Liver (tissue), 9 donors: ENCODE results near the gene UGGT2. TPM values are rescaled to one million over a fixed set of nuclear protein-coding genes. Genes with fewer than 3 reads are reported as not detected.

Experiments
- DNase-seq: peaks from one replicate; pipeline ENCODE4 v3.0.0-alpha.2; 2017; ENCODE audit warnings: low spot score
- H3K27ac ChIP-seq, 2 donors: one replicate each; pipeline ENCODE4 v1.7.0; 2013; ENCODE audit warnings: inconsistent platforms in 2 of 2, low read length in 2 of 2, control low read depth in 1 of 2, low read depth in 1 of 2, mild to moderate bottlenecking in 1 of 2
- H3K27me3 ChIP-seq, 4 donors: one replicate each; pipeline versions ENCODE4 v1.6.1 to v1.7.0; 2013; ENCODE audit warnings: low read length in 3 of 4, inconsistent platforms in 1 of 4, mild to moderate bottlenecking in 1 of 4, moderate library complexity in 1 of 4; ENCODE audit not compliant: control insufficient read depth in 4 of 4, insufficient read depth in 4 of 4
- H3K36me3 ChIP-seq, 4 donors: one replicate each; pipeline versions ENCODE4 v1.6.1 to v1.7.0; 2013; ENCODE audit warnings: low read length in 3 of 4, mild to moderate bottlenecking in 3 of 4, low read depth in 1 of 4, moderate library complexity in 1 of 4; ENCODE audit not compliant: control insufficient read depth in 4 of 4, insufficient read depth in 3 of 4
- H3K4me1 ChIP-seq, 4 donors: one replicate each; pipeline versions ENCODE4 v1.6.1 to v1.7.0; 2013; ENCODE audit warnings: low read length in 3 of 4, mild to moderate bottlenecking in 3 of 4, moderate library complexity in 1 of 4; ENCODE audit not compliant: control insufficient read depth in 4 of 4, insufficient read depth in 4 of 4
- H3K4me3 ChIP-seq, 3 donors: one replicate each; pipeline versions ENCODE4 v1.6.1 to v1.7.0; 2013; ENCODE audit warnings: low read length in 3 of 3, control low read depth in 1 of 3, low read depth in 1 of 3, mild to moderate bottlenecking in 1 of 3
- H3K9ac ChIP-seq, 2 donors: one replicate each; pipeline ENCODE4 v1.7.0; 2013; ENCODE audit warnings: low read length in 2 of 2, mild to moderate bottlenecking in 2 of 2, moderate library complexity in 2 of 2, control low read depth in 1 of 2, low read depth in 1 of 2
- H3K9me3 ChIP-seq, 4 donors: one replicate each; pipeline versions ENCODE4 v1.6.1 to v1.7.0; 2013; ENCODE audit warnings: low read length in 3 of 4; ENCODE audit not compliant: control insufficient read depth in 4 of 4
- EGR1 ChIP-seq, 2 donors: IDR thresholded peaks; 2 replicates each; pipeline ENCODE4 v1.6.1; 2016 to 2018; ENCODE audit warnings: antibody characterized with exemption in 2 of 2, low read depth in 2 of 2
- FOXA1 ChIP-seq: IDR thresholded peaks from 2 replicates; pipeline ENCODE4 v1.6.1; 2016; ENCODE audit warnings: antibody characterized with exemption
- FOXA2 ChIP-seq: IDR thresholded peaks from 2 replicates; pipeline ENCODE4 v1.6.1; 2016; ENCODE audit warnings: antibody characterized with exemption
- GABPA ChIP-seq, 2 donors: IDR thresholded peaks in 1 of 2; conservative IDR thresholded peaks in 1 of 2; 2 replicates each; pipeline ENCODE4 v1.6.1; 2016; ENCODE audit warnings: antibody characterized with exemption in 2 of 2, mild to moderate bottlenecking in 1 of 2, moderate library complexity in 1 of 2
- HNF4A ChIP-seq, 2 donors: conservative IDR thresholded peaks; 2 replicates each; pipeline ENCODE4 v1.6.1; 2016; ENCODE audit warnings: antibody characterized with exemption in 2 of 2, mild to moderate bottlenecking in 2 of 2
- HNF4G ChIP-seq: IDR thresholded peaks from 2 replicates; pipeline ENCODE4 v1.6.1; 2016; ENCODE audit warnings: antibody characterized with exemption
- JUND ChIP-seq, 2 donors: IDR thresholded peaks; 2 replicates each; pipeline ENCODE4 v1.6.1; 2016; ENCODE audit warnings: antibody characterized with exemption in 2 of 2
- NR2F2 ChIP-seq: IDR thresholded peaks from 2 replicates; pipeline ENCODE4 v1.6.1; 2016; ENCODE audit warnings: antibody characterized with exemption
- RAD21 ChIP-seq, 2 donors: IDR thresholded peaks; 2 replicates each; pipeline ENCODE4 v1.6.1; 2016; ENCODE audit warnings: antibody characterized with exemption in 2 of 2, mild to moderate bottlenecking in 2 of 2
- REST ChIP-seq: IDR thresholded peaks from 2 replicates; pipeline ENCODE4 v1.6.1; 2016; ENCODE audit warnings: antibody characterized with exemption, mild to moderate bottlenecking
- RXRA ChIP-seq, 2 donors: IDR thresholded peaks; 2 replicates each; pipeline ENCODE4 v1.6.1; 2017 to 2018; ENCODE audit warnings: antibody characterized with exemption in 2 of 2, mild to moderate bottlenecking in 1 of 2
- SP1 ChIP-seq: IDR thresholded peaks from 2 replicates; pipeline ENCODE4 v1.6.1; 2018; ENCODE audit warnings: antibody characterized with exemption, mild to moderate bottlenecking
- TAF1 ChIP-seq: conservative IDR thresholded peaks from 2 replicates; pipeline ENCODE4 v1.6.1; 2016; ENCODE audit warnings: antibody characterized with exemption, mild to moderate bottlenecking
- YY1 ChIP-seq: IDR thresholded peaks from 2 replicates; pipeline ENCODE4 v1.6.1; 2016; ENCODE audit warnings: antibody characterized with exemption, mild to moderate bottlenecking
- WGBS: extraction: QIAGEN DNeasy Blood & Tissue Kit; methylation state at CpG from one replicate; pipeline ENCODE4 v1.1.7; 2013; 5-methylcytosine and 5-hydroxymethylcytosine counted together
- polyA plus RNA-seq, 2 donors: library from polyadenylated mRNA; stranded (reverse) in 1 of 2; unstranded in 1 of 2; fragments of 200-250 nt in 1 of 2; fragments of >200 nt in 1 of 2; fragmentation: Nextera tagmentation in 1 of 2; extraction: Ambion mirVana in 1 of 2; gene quantifications; one replicate each; pipeline versions ENCODE4 v1.2.1 to v1.2.3, GENCODE V29; 2013 to 2015
- total RNA-seq, 2 donors: library from RNA; depleted of rRNA; stranded (reverse); fragments of >200 nt; gene quantifications; one replicate each; pipeline ENCODE4 v1.2.3, GENCODE V29; 2014
- TF ChIP-seq, protein P1 (sequence below): IDR thresholded peaks from 2 replicates; pipeline ENCODE4 v1.6.1; 2016; ENCODE audit warnings: antibody characterized with exemption
- TF ChIP-seq, protein P2 (sequence below): IDR thresholded peaks from 2 replicates; pipeline ENCODE4 v1.6.1; 2016; ENCODE audit warnings: antibody characterized with exemption
- donor health status: healthy.
- donor health status: healthy.
- donor health status: healthy.
- donor health status: healthy.
- donor health status: healthy.

The UGGT2 gene
- total and polyA plus RNA-seq, 4 donors, result 5.6 to 23.0 (median 13.2) TPM

DNA sequence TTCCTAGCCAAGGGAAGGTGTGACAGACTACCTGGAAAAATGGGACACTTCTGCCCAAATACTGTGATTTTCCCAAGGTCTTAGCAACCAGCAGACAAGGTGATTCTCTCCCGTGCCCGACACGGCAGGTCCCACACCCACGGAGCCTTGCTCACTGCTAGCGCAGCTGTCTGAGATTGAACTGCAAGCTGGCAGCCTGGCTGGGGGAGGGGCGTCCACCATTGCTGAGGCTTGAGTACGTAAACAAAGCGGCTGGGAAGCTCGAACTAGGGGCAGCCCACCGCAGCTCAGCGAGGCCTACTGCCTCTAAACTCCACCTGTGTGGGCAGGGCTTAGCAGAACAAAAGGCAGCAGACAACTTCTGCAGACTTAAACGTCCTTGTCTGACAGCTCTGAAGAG lies 146.2 kb downstream of the UGGT2 start (continued):
- TF ChIP-seq HNF4A (conservative IDR thresholded peaks at IDR 0.05), result no peak

- Histone ChIP-seq H3K36me3 (peaks cover 1 to 3% (median 2%) of the 10 kb centered on the region in 4 donors), H3K27me3 (no peaks in the 10 kb centered on the region), H3K9me3 (no peaks in the 10 kb centered on the region), H3K4me1 (no peaks in the 10 kb centered on the region), H3K27ac (no peak overlapping the region), H3K9ac (no peak overlapping the region), H3K4me3 (no peak overlapping the region)
- no peak for DNase-seq
- 96% methylated on average over 1 of the region's 1 CpG for WGBS
- TF ChIP-seq RAD21 (IDR thresholded peaks at IDR 0.05) (no peak), HNF4G (no peak), FOXA1 (no peak), FOXA2 (no peak), GABPA (IDR thresholded peaks at IDR 0.05 in 1 of 2, conservative IDR thresholded peaks at IDR 0.05 in 1 of 2) (no peak), JUND (IDR thresholded peaks at IDR 0.05) (no peak), TAF1 (no peak), RXRA (IDR thresholded peaks at IDR 0.05) (no peak), REST (no peak), SP1 (no peak), YY1 (no peak), NR2F2 (no peak), EGR1 (IDR thresholded peaks at IDR 0.05; ENCODE audit: low read depth in 2 of 2) (no peak)
- TF ChIP-seq, protein P1, sequence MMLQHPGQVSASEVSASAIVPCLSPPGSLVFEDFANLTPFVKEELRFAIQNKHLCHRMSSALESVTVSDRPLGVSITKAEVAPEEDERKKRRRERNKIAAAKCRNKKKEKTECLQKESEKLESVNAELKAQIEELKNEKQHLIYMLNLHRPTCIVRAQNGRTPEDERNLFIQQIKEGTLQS, result no peak
- TF ChIP-seq, protein P2, sequence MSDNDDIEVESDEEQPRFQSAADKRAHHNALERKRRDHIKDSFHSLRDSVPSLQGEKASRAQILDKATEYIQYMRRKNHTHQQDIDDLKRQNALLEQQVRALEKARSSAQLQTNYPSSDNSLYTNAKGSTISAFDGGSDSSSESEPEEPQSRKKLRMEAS, result no peak
Measured at GRCh38 chr13:95903569-95903968, 149.6 kb downstream of the UGGT2 start.

GRCh38 chr13:95902741-95903140 lies 150.5 kb downstream of the UGGT2 start:
- Histone ChIP-seq H3K36me3 (peaks cover 1 to 3% (median 2%) of the 10 kb centered on the region in 4 donors), H3K4me1 (no peaks in the 10 kb centered on the region), H3K4me3 (no peak overlapping the region), H3K27me3 (no peaks in the 10 kb centered on the region), H3K9me3 (no peaks in the 10 kb centered on the region), H3K27ac (no peak overlapping the region), H3K9ac (no peak overlapping the region)
- 85% methylated on average over 1 of the region's 1 CpG for WGBS
- no peak for DNase-seq
- TF ChIP-seq RAD21 (IDR thresholded peaks at IDR 0.05) (no peak), NR2F2 (no peak), GABPA (IDR thresholded peaks at IDR 0.05 in 1 of 2, conservative IDR thresholded peaks at IDR 0.05 in 1 of 2) (no peak)
